HCT116 (cell line): ENCODE data around the gene NCAPH2. TPM values are rescaled to one million over a fixed set of nuclear protein-coding genes. Genes with fewer than 3 reads are reported as not detected.

Experiments used
- ATAC-seq: fragments of 200-7000 bp; cut with Tn5 transposase; 2 replicates; pipeline ENCODE4 v1.9.1; 2020; ENCODE audit warnings: mild to moderate bottlenecking, moderate library complexity
- BruUV-seq: library from RNA; stranded (reverse); fragments of 400-500 nt; replicated peaks from 2 replicates; lab custom pipeline; 2021; lab: Mats Ljungman, UMichigan
- CTCF ChIA-PET: fragments of 300-600 bp; sonication (Branson Sonifier 250); formaldehyde crosslinking; loops from one replicate; lab custom pipeline; 2021; ENCODE audit warnings: antibody characterized with exemption; lab: Charles Lee
- POLR2A ChIA-PET: fragments of 300-600, 350-600 bp; sonication (Branson Sonifier 250); formaldehyde crosslinking; loops from one replicate; lab custom pipeline; 2021; ENCODE audit warnings: antibody characterized with exemption; lab: Charles Lee
- RAD21 ChIA-PET, 2 experiments: fragments of 300-600 bp; sonication (Branson Sonifier 250); formaldehyde crosslinking; loops; one replicate each; lab custom pipeline; 2023; ENCODE audit warnings: low total read pairs in 2 of 2; ENCODE audit not compliant: uncharacterized antibody in 2 of 2, unreplicated experiment in 2 of 2, low non-redundant PET in 1 of 2; lab: Charles Lee
- DNase-seq: peaks from one replicate; pipeline ENCODE4 v3.0.0-alpha.2; 2010; ENCODE audit warnings: low read depth, low spot score
- H2AFZ ChIP-seq: fragments of 200-600 bp; shearing (Covaris generic), sonication (generic); 2 replicates; pipeline ENCODE4 v1.6.1; 2017; ENCODE audit warnings: low read depth, mixed run types, mixed read lengths, antibody characterized with exemption, low read length; ENCODE audit not compliant: poor library complexity, severe bottlenecking
- H3K27ac ChIP-seq: 2 replicates; pipeline ENCODE4 v1.5.1; 2012; ENCODE audit warnings: low read depth, low read length
- H3K27me3 ChIP-seq: fragments of 200-600 bp; sonication (generic); 2 replicates; pipeline ENCODE4 v1.6.1; 2016; ENCODE audit warnings: mixed run types, low read length, mixed read lengths; ENCODE audit not compliant: insufficient read depth
- H3K36me3 ChIP-seq, 2 experiments: fragments of 200-500 bp in 1 of 2; fragments of 200-600 bp in 1 of 2; sonication (Bioruptor generic) in 1 of 2; sonication (generic) in 1 of 2; 2 replicates each; pipeline versions ENCODE4 v1.5.1 to v1.6.1; 2014 to 2016; ENCODE audit warnings: low read length in 2 of 2, inconsistent platforms in 1 of 2, mixed read lengths in 1 of 2, mixed run types in 1 of 2; ENCODE audit not compliant: insufficient read depth in 2 of 2, control insufficient read depth in 1 of 2
- H3K4me1 ChIP-seq, 2 experiments: fragments of 200-600 bp in 1 of 2; sonication (generic) in 1 of 2; 2 replicates each; pipeline versions ENCODE4 v1.5.1 to v1.6.1; 2012 to 2017; ENCODE audit warnings: low read length in 2 of 2, inconsistent platforms in 1 of 2, mild to moderate bottlenecking in 1 of 2, mixed read lengths in 1 of 2, mixed run types in 1 of 2, moderate library complexity in 1 of 2; ENCODE audit not compliant: insufficient read depth in 2 of 2, control insufficient read depth in 1 of 2
- H3K4me2 ChIP-seq: fragments of 200-600 bp; sonication (generic); 2 replicates; pipeline ENCODE4 v1.6.1; 2017; ENCODE audit warnings: mixed run types, low read length, mixed read lengths
- H3K4me3 ChIP-seq, 2 experiments: fragments of 200-600 bp in 1 of 2; sonication (generic) in 1 of 2; replicated peaks in 1 of 2; 2 replicates each; pipeline ENCODE4 v1.5.1; 2011 to 2016; ENCODE audit warnings: low read length in 2 of 2, control low read depth in 1 of 2, low read depth in 1 of 2, mild to moderate bottlenecking in 1 of 2, mixed read lengths in 1 of 2, mixed run types in 1 of 2
- H3K79me2 ChIP-seq: fragments of 200-600 bp; sonication (generic); 2 replicates; pipeline ENCODE4 v1.6.1; 2017; ENCODE audit warnings: mild to moderate bottlenecking, mixed run types, low read length, moderate library complexity, mixed read lengths; ENCODE audit not compliant: insufficient read depth
- H3K9ac ChIP-seq: fragments of 200-600 bp; sonication (generic); 2 replicates; pipeline ENCODE4 v1.6.1; 2016; ENCODE audit warnings: low read length, mixed read lengths
- H3K9me2 ChIP-seq: fragments of 200-600 bp; sonication (generic), shearing (Covaris generic); 2 replicates; pipeline ENCODE4 v1.6.1; 2017; ENCODE audit warnings: mixed run types, mild to moderate bottlenecking, moderate library complexity; ENCODE audit not compliant: insufficient read depth
- H3K9me3 ChIP-seq, 2 experiments: fragments of 200-500 bp in 1 of 2; fragments of 200-600 bp in 1 of 2; sonication (Bioruptor generic) in 1 of 2; sonication (generic) in 1 of 2; 2 replicates each; pipeline ENCODE4 v1.6.1; 2014 to 2017; ENCODE audit warnings: low read length in 2 of 2, mixed read lengths in 2 of 2, inconsistent platforms in 1 of 2, low read depth in 1 of 2, mild to moderate bottlenecking in 1 of 2, mixed run types in 1 of 2, moderate library complexity in 1 of 2; ENCODE audit not compliant: control insufficient read depth in 1 of 2, insufficient read depth in 1 of 2
- H4K20me1 ChIP-seq: fragments of 200-600 bp; sonication (generic), shearing (Covaris generic); 2 replicates; pipeline ENCODE4 v1.6.1; 2017; ENCODE audit warnings: mixed run types, mild to moderate bottlenecking, moderate library complexity; ENCODE audit not compliant: insufficient read depth
- CBX3 ChIP-seq: IDR thresholded peaks from 2 replicates; pipeline ENCODE4 v1.6.1; 2012; ENCODE audit warnings: low read depth
- EGR1 ChIP-seq: IDR thresholded peaks from 2 replicates; pipeline ENCODE4 v1.6.1; 2012; ENCODE audit warnings: low read depth
- EZH2 ChIP-seq: fragments of 200-600 bp; sonication (generic); IDR thresholded peaks from 2 replicates; pipeline ENCODE4 v1.6.1; 2017; ENCODE audit warnings: antibody characterized with exemption, mixed run types
- EZH2phosphoT487 ChIP-seq: fragments of 200-600 bp; IDR thresholded peaks from 2 replicates; pipeline ENCODE4 v1.6.1; 2018; ENCODE audit warnings: antibody characterized with exemption, borderline replicate concordance
- FOSL1 ChIP-seq: IDR thresholded peaks from 2 replicates; pipeline ENCODE4 v1.6.1; 2012; ENCODE audit warnings: low read depth
- JUND ChIP-seq: IDR thresholded peaks from 2 replicates; pipeline ENCODE4 v1.6.1; 2012
- POLR2A ChIP-seq: IDR thresholded peaks from 2 replicates; pipeline ENCODE4 v1.7.0; 2011; ENCODE audit warnings: borderline replicate concordance; ENCODE audit not compliant: insufficient read depth, insufficient read length; ENCODE audit errors: extremely low read depth
- POLR2AphosphoS5 ChIP-seq: IDR thresholded peaks from 2 replicates; pipeline ENCODE4 v1.6.1; 2011; ENCODE audit warnings: mild to moderate bottlenecking, low read depth, low read length, moderate library complexity
- RAD21 ChIP-seq: IDR thresholded peaks from 2 replicates; pipeline ENCODE4 v1.6.1; 2012; ENCODE audit warnings: low read depth, mild to moderate bottlenecking
- SIN3A ChIP-seq: IDR thresholded peaks from 2 replicates; pipeline ENCODE4 v1.6.1; 2012; ENCODE audit warnings: low read depth
- SP1 ChIP-seq: IDR thresholded peaks from 2 replicates; pipeline ENCODE4 v1.6.1; 2012; ENCODE audit warnings: low read depth
- TCF7L2 ChIP-seq: IDR thresholded peaks from 2 replicates; pipeline ENCODE4 v1.7.0; 2011; ENCODE audit warnings: borderline replicate concordance, inconsistent platforms; ENCODE audit not compliant: insufficient read depth, insufficient read length; ENCODE audit errors: extremely low read depth
- YY1 ChIP-seq: IDR thresholded peaks from 2 replicates; pipeline ENCODE4 v1.6.1; 2011; ENCODE audit warnings: low read length, low read depth, moderate library complexity, mild to moderate bottlenecking; ENCODE audit not compliant: insufficient replicate concordance; ENCODE audit errors: extremely low read depth
- ZFX ChIP-seq: fragments of 450-650 bp; IDR thresholded peaks from 2 replicates; pipeline ENCODE4 v1.6.1; 2017
- ZNF274 ChIP-seq: fragments of 200-500 bp; sonication (Bioruptor generic); IDR thresholded peaks from 2 replicates; pipeline ENCODE4 v1.6.1; 2014; ENCODE audit warnings: mild to moderate bottlenecking, low read depth, low read length, inconsistent platforms
- intact Hi-C: fragments of 100-400 bp; cut with micrococcal nuclease; formaldehyde crosslinking; loops from 2 replicates; pipeline ENCODE4 v1.10.0; 2022
- total RNA-seq: library from RNA; stranded (reverse); gene quantifications from one replicate; pipeline ENCODE4 v1.2.1, GENCODE V29; 2021; ENCODE audit not compliant: unreplicated experiment
- TF ChIP-seq, protein P1 (sequence below): IDR thresholded peaks from 2 replicates; pipeline ENCODE4 v1.6.1; 2011; ENCODE audit warnings: mild to moderate bottlenecking, low read length, moderate library complexity; ENCODE audit not compliant: insufficient replicate concordance; ENCODE audit errors: extremely low read depth
- TF ChIP-seq, protein P2 (sequence below): IDR thresholded peaks from 2 replicates; pipeline ENCODE4 v1.6.1; 2012
- TF ChIP-seq, protein P3 (sequence below): IDR thresholded peaks from 2 replicates; pipeline ENCODE4 v1.6.1; 2012
- TF ChIP-seq, protein P4 (sequence below): IDR thresholded peaks from 2 replicates; pipeline ENCODE4 v1.6.1; 2012; ENCODE audit warnings: low read depth
- TF ChIP-seq, protein P5 (sequence below), 3 experiments: fragments of 200-600 bp in 1 of 3; sonication (generic) in 1 of 3; IDR thresholded peaks in 2 of 3; conservative IDR thresholded peaks in 1 of 3; 2 replicates each; pipeline ENCODE4 v1.5.1; 2012 to 2017; ENCODE audit warnings: low read depth in 2 of 3, low read length in 2 of 3, antibody characterized with exemption in 1 of 3, borderline replicate concordance in 1 of 3, control low read depth in 1 of 3, mild to moderate bottlenecking in 1 of 3, mixed read lengths in 1 of 3, mixed run types in 1 of 3, moderate library complexity in 1 of 3; ENCODE audit not compliant: insufficient read depth in 1 of 3

Gene NCAPH2
- total RNA-seq, 1 experiment from 2014 or later = 99.1 TPM

DNA sequence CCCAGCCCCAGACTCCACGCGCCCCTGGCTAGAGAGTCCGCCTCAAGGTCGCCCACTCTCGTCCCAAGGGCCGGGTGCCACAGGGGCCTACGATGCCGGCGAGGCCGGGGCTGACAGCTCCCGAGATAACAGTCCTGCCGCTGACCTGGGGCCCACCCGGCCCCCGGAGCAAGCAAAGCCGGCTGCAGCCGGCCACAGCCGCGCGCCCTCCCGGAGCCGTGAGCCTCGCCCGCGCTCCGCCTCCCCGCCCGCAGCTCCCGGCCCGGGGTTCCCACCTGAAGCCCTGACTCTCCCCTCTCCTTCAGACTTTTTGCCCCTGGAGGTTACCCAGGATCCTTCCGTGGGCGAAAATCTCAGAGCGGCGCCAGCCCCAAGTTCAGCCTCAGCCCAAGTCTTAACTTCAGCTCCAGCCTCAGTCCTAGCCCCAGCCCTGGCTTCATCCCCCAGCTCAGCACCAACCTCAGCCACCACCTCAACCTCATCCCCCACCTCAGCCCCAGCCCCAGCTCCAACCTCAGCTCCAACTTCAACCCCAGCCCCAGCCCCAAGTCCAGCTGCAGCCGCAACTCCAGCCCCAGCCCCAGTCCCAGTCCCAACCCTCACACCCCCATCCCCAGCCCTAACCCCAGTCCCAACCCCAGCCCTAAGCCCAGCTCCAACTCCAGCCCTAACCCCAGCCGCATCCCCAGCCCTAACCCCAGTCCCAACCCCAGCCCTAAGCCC, 39.4 kb downstream of the NCAPH2 start:
- no peaks in the 10 kb centered on the region for H3K79me2 ChIP-seq
- no peaks in the 10 kb centered on the region for H3K9me3 ChIP-seq
- ChIA-PET CTCF (interaction anchor here (0.7 to 1.6 kb wide), 2 partner anchors 15 to 22 kb away, joined by 3 to 5 read pairs; partner anchors contain the start of genes SCO2 and SYCE3), POLR2A (no interaction called here), RAD21 (no interaction called here)
- intact Hi-C loops = no loop called here
- H3K4me1 ChIP-seq = peaks cover 10 to 18% of the 10 kb centered on the region in 2 experiments; a peak in 3 of 4 replicates
- H3K9ac ChIP-seq = no peak overlapping the region
- no peak for TF ChIP-seq FOSL1
- TF ChIP-seq YY1 = no peak
- TF ChIP-seq EZH2phosphoT487 = no peak
- TF ChIP-seq TCF7L2 = no peak
- TF ChIP-seq SIN3A = no peak
- TF ChIP-seq, protein P1, sequence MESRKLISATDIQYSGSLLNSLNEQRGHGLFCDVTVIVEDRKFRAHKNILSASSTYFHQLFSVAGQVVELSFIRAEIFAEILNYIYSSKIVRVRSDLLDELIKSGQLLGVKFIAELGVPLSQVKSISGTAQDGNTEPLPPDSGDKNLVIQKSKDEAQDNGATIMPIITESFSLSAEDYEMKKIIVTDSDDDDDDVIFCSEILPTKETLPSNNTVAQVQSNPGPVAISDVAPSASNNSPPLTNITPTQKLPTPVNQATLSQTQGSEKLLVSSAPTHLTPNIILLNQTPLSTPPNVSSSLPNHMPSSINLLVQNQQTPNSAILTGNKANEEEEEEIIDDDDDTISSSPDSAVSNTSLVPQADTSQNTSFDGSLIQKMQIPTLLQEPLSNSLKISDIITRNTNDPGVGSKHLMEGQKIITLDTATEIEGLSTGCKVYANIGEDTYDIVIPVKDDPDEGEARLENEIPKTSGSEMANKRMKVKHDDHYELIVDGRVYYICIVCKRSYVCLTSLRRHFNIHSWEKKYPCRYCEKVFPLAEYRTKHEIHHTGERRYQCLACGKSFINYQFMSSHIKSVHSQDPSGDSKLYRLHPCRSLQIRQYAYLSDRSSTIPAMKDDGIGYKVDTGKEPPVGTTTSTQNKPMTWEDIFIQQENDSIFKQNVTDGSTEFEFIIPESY = no peak
- no peak for TF ChIP-seq ZNF274
- no peak for TF ChIP-seq EGR1
- TF ChIP-seq ZFX = no peak
- no peak for TF ChIP-seq CBX3
- TF ChIP-seq RAD21 = no peak
- TF ChIP-seq, protein P2, sequence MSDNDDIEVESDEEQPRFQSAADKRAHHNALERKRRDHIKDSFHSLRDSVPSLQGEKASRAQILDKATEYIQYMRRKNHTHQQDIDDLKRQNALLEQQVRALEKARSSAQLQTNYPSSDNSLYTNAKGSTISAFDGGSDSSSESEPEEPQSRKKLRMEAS = no peak
- no peak for TF ChIP-seq EZH2
- TF ChIP-seq, protein P3, sequence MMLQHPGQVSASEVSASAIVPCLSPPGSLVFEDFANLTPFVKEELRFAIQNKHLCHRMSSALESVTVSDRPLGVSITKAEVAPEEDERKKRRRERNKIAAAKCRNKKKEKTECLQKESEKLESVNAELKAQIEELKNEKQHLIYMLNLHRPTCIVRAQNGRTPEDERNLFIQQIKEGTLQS = no peak
- no peak for TF ChIP-seq POLR2AphosphoS5
- no peak for TF ChIP-seq POLR2A
- no peak for TF ChIP-seq SP1
- no peak for TF ChIP-seq JUND
- TF ChIP-seq, protein P4, sequence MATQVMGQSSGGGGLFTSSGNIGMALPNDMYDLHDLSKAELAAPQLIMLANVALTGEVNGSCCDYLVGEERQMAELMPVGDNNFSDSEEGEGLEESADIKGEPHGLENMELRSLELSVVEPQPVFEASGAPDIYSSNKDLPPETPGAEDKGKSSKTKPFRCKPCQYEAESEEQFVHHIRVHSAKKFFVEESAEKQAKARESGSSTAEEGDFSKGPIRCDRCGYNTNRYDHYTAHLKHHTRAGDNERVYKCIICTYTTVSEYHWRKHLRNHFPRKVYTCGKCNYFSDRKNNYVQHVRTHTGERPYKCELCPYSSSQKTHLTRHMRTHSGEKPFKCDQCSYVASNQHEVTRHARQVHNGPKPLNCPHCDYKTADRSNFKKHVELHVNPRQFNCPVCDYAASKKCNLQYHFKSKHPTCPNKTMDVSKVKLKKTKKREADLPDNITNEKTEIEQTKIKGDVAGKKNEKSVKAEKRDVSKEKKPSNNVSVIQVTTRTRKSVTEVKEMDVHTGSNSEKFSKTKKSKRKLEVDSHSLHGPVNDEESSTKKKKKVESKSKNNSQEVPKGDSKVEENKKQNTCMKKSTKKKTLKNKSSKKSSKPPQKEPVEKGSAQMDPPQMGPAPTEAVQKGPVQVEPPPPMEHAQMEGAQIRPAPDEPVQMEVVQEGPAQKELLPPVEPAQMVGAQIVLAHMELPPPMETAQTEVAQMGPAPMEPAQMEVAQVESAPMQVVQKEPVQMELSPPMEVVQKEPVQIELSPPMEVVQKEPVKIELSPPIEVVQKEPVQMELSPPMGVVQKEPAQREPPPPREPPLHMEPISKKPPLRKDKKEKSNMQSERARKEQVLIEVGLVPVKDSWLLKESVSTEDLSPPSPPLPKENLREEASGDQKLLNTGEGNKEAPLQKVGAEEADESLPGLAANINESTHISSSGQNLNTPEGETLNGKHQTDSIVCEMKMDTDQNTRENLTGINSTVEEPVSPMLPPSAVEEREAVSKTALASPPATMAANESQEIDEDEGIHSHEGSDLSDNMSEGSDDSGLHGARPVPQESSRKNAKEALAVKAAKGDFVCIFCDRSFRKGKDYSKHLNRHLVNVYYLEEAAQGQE = no peak
- TF ChIP-seq, protein P5, sequence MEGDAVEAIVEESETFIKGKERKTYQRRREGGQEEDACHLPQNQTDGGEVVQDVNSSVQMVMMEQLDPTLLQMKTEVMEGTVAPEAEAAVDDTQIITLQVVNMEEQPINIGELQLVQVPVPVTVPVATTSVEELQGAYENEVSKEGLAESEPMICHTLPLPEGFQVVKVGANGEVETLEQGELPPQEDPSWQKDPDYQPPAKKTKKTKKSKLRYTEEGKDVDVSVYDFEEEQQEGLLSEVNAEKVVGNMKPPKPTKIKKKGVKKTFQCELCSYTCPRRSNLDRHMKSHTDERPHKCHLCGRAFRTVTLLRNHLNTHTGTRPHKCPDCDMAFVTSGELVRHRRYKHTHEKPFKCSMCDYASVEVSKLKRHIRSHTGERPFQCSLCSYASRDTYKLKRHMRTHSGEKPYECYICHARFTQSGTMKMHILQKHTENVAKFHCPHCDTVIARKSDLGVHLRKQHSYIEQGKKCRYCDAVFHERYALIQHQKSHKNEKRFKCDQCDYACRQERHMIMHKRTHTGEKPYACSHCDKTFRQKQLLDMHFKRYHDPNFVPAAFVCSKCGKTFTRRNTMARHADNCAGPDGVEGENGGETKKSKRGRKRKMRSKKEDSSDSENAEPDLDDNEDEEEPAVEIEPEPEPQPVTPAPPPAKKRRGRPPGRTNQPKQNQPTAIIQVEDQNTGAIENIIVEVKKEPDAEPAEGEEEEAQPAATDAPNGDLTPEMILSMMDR (IDR thresholded peaks at IDR 0.05 in 2 of 3, conservative IDR thresholded peaks at IDR 0.05 in 1 of 3; ENCODE audit: borderline replicate concordance in 1 of 3, insufficient read depth in 1 of 3, low read depth in 2 of 3, low read length in 2 of 3) = no peak
- H3K4me2 ChIP-seq = no peak overlapping the region
- ATAC-seq (no peak), DNase-seq (no peak)
- no peaks in the 10 kb centered on the region for H3K36me3 ChIP-seq
- no peak overlapping the region for H2AFZ ChIP-seq
- H3K27me3 ChIP-seq = no peaks in the 10 kb centered on the region
- H3K9me2 ChIP-seq = no peaks in the 10 kb centered on the region
- no peak overlapping the region for H3K27ac ChIP-seq
- no TSS peak for BruUV-seq
- H3K4me3 ChIP-seq = no peak overlapping the region
- H4K20me1 ChIP-seq = no peaks in the 10 kb centered on the region
